HT-29 (cell line): ENCODE measurements around the gene TMEM92. TPM values are rescaled to one million over a fixed set of nuclear protein-coding genes. Genes with fewer than 3 reads are reported as not detected.

Experiments
- DNase-seq: peaks from one replicate; pipeline ENCODE4 v3.0.0-alpha.2; 2015; ENCODE audit warnings: low spot score
- total RNA-seq: library from RNA; depleted of rRNA; stranded (reverse); fragments of >200 nt; shearing (Covaris generic); gene quantifications from 2 replicates; pipeline ENCODE4 v1.2.3, GENCODE V29; 2014; rRNA removed

The TMEM92 gene
- 5.9 and 17.8 TPM in 2 replicates for total RNA-seq

- peak; percentile 66 for DNase-seq
Measured at GRCh38 chr17:50274142-50274896, at the start of gene TMEM92. TSS of gene TMEM92 (plus strand) at chr17:50274466. CDS start at chr17:50274502, 36 bp downstream.

GRCh38 chr17:50225701-50226240, 48.5 kb upstream of the TMEM92 start:
- no peak for DNase-seq

GRCh38 chr17:50234581-50234980, 39.7 kb upstream of the TMEM92 start:
- no peak for DNase-seq

GRCh38 chr17:50237901-50238300, 36.4 kb upstream of the TMEM92 start:
- DNase-seq: no peak

- DNase-seq: no peak
Measured at GRCh38 chr17:50238601-50239280, 35.5 kb upstream of the TMEM92 start.

GRCh38 chr17:50239937-50240336, 34.3 kb upstream of the TMEM92 start:
- DNase-seq: no peak

GRCh38 chr17:50240851-50241250, 33.4 kb upstream of the TMEM92 start:
- DNase-seq: no peak

GRCh38 chr17:50241431-50241830, 32.8 kb upstream of the TMEM92 start:
- no peak for DNase-seq

- no peak for DNase-seq
Measured at GRCh38 chr17:50244771-50245170, 29.5 kb upstream of the TMEM92 start.

- DNase-seq: no peak
Measured at GRCh38 chr17:50248255-50248654, 26.0 kb upstream of the TMEM92 start.

GRCh38 chr17:50252781-50253180, 21.5 kb upstream of the TMEM92 start:
- DNase-seq: no peak

GRCh38 chr17:50255766-50256635, 18.3 kb upstream of the TMEM92 start:
- no peak for DNase-seq

GRCh38 chr17:50256826-50257618, 17.2 kb upstream of the TMEM92 start:
- no peak for DNase-seq

GRCh38 chr17:50257676-50258224, 16.5 kb upstream of the TMEM92 start:
- no peak for DNase-seq

GRCh38 chr17:50258647-50259476, 15.4 kb upstream of the TMEM92 start:
- DNase-seq: no peak

- no peak for DNase-seq
Measured at GRCh38 chr17:50259477-50260324, 14.6 kb upstream of the TMEM92 start.

- DNase-seq: no peak
Measured at GRCh38 chr17:50260501-50260911, 13.8 kb upstream of the TMEM92 start.

GRCh38 chr17:50261051-50261915, 13.0 kb upstream of the TMEM92 start:
- DNase-seq: no peak
